GM19035 (cell line): Measurements from ENCODE around the gene SNTB2.
"Not testable (repeated sequence)": the region's sequence is repeated elsewhere in the genome, so short reads cannot be mapped to it uniquely, and the experiment has no call there.

Experiments
- ATAC-seq: cut with Tn5 transposase; IDR thresholded peaks from one replicate; pipeline ENCODE4 v1.9.1; 2021; ENCODE audit not compliant: unreplicated experiment

The SNTB2 gene

GRCh38 chr16:69283851-69284250 is 96.9 kb downstream of the SNTB2 start:
- no peak for ATAC-seq

- no peak for ATAC-seq
Measured at GRCh38 chr16:69285240-69285639, 98.3 kb downstream of the SNTB2 start.

- ATAC-seq: no peak
Measured at GRCh38 chr16:69286941-69287713, 100.2 kb downstream of the SNTB2 start.

DNA sequence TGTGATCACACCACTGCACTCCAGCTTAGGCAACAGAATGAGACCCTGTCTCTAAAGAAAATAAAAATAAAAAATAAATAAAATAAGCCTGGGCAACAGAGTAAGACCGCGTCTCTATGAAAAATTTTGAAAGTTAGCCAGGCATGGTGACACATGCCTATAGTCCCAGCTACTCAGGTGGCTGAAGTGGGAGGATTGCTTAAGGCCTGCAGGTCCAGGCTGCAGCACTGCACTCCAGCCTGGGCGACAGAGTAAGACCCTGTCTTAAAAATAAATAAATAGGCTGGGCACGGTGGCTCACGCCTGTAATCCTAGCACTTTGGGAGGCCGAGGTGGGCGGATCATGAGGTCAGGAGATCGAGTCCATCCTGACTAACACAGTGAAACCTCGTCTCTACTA is 104.7 kb downstream of the SNTB2 start:
- ATAC-seq: not testable (repeated sequence)

DNA sequence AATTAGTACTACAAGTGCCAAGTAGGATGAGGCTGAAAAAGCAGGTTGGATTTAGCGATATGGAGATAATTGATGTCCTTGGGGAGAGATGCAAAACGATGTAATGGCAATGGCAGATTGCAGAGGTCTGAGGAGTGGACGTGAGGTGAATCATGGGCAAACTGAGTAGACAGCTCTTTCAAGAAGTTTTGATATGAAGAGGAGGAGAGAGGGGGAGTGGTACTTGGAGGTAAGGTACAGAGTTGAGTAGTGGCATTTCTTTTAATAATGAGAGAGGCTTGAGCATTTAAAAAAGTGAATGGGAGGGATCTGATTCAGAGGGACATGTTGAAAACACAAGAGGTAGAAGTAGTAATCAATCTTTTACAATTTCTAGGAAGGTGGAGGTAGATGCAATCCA is 106.4 kb downstream of the SNTB2 start:
- ATAC-seq: no peak

DNA sequence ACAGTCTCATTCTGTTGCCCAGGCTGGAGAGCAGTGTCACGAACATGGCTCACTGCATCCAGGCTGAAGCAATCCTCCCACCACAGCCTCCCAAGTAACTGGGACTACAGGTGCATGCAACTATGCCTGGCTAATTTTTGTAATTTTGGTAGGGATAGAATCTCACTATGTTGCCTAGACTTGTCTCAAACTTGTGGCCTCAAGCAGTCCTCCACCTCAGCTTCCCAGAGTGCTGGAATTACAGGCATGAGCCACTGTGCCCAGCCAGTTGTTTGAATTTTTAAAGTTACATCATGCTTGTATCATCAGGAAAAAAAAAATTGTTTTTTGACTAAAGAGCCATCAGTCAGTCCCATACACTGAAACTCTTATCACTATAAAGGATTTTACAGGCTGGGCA is 107.1 kb downstream of the SNTB2 start:
- ATAC-seq: no peak

DNA sequence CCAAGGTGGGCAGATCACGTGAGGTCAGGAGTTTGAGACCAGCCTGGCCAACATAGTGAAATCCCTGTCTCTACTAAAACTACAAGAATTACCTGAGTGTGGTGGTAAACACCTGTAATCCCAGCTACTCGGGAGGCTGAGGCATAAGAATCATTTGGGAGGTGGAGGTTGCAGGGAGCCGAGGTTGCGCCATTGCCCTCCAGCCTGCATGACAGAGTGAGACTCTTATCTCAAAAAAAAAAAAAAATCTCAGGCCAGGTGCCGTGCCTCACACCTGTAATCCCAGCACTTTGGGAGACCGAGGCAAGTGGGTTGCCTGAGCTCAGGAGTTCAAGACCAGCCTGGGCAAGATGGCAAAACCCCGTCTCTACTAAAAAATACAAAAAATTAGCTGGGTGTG is 109.8 kb downstream of the SNTB2 start:
- ATAC-seq: not testable (repeated sequence)

DNA sequence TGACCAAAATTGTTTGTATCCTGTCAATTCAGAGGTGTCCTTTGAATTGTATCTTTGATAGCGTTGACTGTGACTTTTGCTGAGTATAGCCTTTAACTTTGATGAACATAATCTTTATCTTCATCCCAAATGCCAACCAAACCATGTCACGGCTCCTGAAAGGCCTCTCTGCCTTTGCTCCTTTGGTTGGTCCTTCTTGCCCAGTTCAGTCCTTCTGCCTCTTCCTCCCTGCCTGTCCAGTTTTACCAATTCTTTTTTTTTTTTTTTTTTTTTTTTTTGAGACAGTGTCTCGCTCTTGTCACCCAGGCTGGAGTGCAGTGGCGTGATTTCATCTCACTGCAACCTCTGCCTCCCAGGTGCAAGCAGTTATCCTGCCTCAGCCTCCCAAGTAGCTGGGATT is 111.3 kb downstream of the SNTB2 start:
- no peak for ATAC-seq

GRCh38 chr16:69301187-69301586 is 114.2 kb downstream of the SNTB2 start:
- no peak for ATAC-seq

DNA sequence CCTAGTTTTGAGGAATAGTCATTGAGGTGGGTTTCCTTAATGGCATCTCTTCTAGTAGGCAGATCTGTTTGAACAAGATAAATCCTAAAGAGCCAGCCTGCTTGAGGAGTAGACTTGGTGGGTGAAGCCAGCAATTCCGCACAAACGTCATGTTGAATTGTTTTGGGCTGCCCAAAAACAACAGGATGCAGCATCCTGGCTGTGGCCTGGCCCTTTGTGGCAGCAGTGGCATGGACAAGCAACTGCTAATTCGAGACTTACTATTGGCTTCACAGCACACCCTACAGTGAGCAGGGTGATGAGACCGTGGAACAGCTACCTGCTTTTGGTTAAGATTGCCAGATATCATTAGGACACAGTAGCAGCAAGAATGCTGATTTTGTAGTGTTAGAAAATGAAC is 114.9 kb downstream of the SNTB2 start:
- ATAC-seq: no peak

DNA sequence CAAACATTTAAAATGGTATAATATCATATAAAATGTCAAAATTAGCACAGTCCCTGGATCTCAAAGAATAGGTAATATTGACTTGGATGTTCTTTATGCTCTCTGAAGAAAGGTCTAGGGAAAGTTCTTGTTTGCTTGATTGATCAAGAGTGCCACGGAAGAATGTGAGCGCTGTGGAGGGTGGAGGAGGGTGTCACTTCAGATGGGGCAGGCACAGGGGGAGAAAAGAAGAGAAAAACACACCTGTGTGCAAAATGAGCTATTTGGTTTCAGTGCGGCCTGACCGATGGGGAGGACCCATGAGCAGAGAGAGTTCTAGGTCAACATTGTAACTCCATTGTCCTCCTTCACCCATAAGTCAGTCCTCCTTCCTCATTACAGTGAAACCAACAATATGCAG is 115.3 kb downstream of the SNTB2 start:
- no peak for ATAC-seq

- no peak for ATAC-seq
Measured at GRCh38 chr16:69306031-69306430, 119.1 kb downstream of the SNTB2 start.

DNA sequence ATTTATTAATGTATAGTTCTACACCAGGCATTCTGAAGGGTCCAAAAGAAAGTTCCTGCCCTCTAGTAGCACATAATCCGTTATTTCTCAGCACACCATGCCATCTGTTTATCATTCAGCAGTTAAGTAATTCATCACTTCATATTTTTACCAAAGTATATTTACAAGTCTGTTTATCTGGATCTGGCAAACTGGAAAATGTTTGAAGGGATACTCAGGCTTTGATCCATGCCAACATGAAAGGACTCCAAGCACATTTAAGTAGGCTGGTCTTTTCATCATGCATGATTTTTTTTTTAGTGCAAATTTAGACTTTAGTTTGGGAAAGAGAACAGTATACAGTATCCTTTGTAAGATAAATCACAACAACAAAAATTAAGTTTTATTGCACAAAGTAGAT is 120.1 kb downstream of the SNTB2 start:
- ATAC-seq: no peak

- ATAC-seq: no peak
Measured at GRCh38 chr16:69307856-69308255, 120.9 kb downstream of the SNTB2 start.

DNA sequence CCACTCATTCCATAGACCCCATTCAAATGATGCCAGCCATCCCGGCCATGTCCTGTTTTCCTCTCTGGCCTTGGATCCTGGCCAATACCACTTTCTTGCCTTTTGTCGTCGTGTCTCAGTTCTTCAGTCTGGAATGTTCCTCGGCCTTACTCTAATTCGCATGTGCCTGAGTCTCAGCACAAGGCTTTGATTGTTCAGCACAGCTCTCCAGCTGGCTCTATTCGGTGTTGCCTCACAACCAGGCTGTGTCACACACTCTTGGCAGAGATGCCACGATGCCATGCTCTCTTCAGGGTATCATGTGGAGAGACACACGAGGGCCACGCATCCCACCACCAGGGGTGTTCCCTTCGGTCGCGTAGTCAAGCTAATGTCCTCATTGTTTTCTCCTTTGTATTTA is 122.4 kb downstream of the SNTB2 start:
- no peak for ATAC-seq

DNA sequence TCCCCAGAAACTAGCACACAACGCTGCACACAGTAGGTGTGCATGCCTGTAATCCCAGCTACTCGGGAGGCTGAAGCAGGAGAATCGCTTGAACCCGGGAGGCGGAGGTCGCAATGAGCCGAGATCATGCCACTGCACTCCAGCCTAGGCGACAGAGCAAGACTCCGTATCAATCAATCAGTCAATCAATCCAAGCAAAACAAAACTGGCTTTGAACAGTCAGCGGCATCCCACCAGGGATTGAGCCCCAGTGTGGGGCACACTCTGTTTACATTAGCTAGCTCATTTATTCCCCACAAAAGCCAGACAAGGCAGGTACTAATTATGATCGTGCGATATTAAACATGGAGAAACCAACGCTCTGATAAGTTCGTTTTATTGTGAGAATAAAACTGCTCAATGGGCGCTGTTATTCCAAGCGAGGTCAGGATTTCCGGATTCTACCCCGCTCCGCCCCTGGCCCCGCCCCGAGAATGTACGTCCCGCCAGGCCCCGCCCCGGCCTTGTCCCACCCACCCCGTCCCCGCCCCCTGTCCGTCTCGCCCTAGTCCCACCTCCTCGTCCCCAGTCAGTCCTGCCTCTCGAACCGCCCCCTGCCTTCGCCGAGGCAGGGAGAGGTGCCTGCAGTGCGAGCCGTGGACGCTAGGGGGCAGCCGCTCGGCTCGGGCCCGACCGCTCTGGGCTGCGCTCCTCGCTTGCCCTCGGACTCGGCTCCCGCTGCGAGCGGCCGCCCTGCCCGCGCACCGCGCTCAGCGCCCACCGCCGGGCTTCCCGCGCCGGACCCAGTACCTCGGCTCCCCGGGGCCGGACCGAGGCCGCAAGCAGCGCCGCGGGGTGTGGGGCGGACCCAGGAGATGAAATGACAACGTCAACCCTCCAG is 123.9 kb downstream of the SNTB2 start, which contains the start of gene VPS4A:
VPS4A (plus strand) TSS at position 698 of the 880 bp plus-strand sequence; CDS start at position 860, 162 bp downstream.
- ATAC-seq: peak; percentile 92

DNA sequence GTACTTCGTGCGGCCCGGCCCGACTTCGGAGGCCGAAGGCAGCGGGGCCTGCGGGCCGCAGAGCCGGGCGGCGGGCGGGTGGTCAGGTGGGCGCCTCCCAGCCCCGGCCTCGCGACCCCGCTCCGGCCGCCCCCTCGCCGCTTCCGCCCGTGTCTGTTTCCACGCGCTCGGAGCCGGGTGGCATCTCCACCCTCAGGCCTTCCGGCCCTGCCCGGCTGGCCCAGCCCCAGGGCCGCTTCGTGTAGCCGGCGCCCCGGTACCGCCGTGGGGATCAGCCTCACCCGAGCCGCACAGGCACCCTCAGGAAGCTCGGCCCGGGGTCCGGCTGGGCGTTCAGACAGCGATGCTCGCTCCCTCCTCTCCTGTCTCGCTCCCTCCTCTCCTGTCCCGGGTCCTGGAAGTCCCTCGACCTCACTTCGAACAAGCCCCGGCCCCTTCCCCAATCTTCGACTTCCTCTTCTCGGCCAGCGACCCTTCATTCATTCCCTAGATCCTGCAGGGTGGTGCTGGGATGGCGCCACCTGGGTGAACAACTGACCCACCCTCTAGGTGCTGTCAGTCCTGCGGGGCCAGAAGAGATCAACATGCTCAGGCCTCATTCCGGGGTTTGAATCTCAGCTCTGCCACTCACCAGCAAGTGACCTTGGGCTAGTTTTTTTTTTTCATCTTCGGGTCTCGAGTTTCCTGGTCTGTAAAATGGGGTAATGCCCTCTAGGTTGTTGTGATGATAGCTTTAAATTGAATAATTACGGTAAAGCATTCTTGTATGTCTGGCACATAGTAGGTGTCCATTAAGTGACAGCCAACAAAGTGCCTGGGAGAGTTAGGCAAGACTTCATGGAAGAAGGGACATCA is 124.8 kb downstream of the SNTB2 start:
- ATAC-seq: peak; percentile 52

DNA sequence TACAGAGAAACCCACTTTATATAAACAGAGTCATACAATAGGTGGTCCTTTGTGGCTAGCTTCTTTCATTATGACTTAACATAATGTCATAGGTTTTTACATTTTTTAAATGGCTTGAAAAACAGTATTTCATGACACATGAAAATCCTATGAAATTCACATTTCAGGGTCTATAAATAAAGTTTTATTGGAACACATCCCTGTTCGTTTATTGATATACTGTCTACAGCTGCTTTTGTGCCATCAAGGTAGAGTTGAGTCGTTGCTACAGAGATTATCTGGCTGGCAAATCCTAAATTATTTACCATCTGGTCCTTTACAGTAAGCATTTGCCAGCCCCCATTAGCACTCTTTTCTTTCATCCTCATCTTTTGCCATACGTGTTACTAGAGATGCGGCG is 126.5 kb downstream of the SNTB2 start:
- ATAC-seq: no peak

GRCh38 chr16:69314534-69314933 is 127.6 kb downstream of the SNTB2 start:
- no peak for ATAC-seq

- ATAC-seq: no peak
Measured at GRCh38 chr16:69315486-69316311, 128.7 kb downstream of the SNTB2 start.
